HEK293 (cell line): Measurements from ENCODE around the gene PHF20.

Experiments used
- GLIS2 ChIP-seq: fragments of 450-650 bp; formaldehyde crosslinking; IDR thresholded peaks from 2 replicates; pipeline ENCODE4 v1.5.1; 2016; ENCODE audit warnings: missing biosample characterization, missing genetic modification characterization
- KLF16 ChIP-seq: fragments of 450-650 bp; formaldehyde crosslinking; IDR thresholded peaks from 2 replicates; pipeline ENCODE4 v1.5.1; 2017; ENCODE audit warnings: missing biosample characterization, missing genetic modification characterization
- PRDM1 ChIP-seq: fragments of 450-650 bp; formaldehyde crosslinking; IDR thresholded peaks from 2 replicates; pipeline ENCODE4; 2016; ENCODE audit warnings: missing biosample characterization, missing genetic modification characterization
- ZBTB20 ChIP-seq: fragments of 450-650 bp; formaldehyde crosslinking; IDR thresholded peaks from 2 replicates; pipeline ENCODE4 v1.5.1; 2016; ENCODE audit warnings: missing biosample characterization, missing genetic modification characterization
- ZNF146 ChIP-seq: fragments of 450-650 bp; formaldehyde crosslinking; IDR thresholded peaks from 2 replicates; pipeline ENCODE4 v1.5.1; 2016; ENCODE audit warnings: missing biosample characterization, missing genetic modification characterization
- ZNF366 ChIP-seq: fragments of 450-650 bp; formaldehyde crosslinking; conservative IDR thresholded peaks from 2 replicates; pipeline ENCODE4 v1.5.1; 2016; ENCODE audit warnings: missing biosample characterization, missing genetic modification characterization
- ZNF521 ChIP-seq: fragments of 450-650 bp; formaldehyde crosslinking; IDR thresholded peaks from 2 replicates; pipeline ENCODE4 v1.5.1; 2017; ENCODE audit warnings: missing biosample characterization, mild to moderate bottlenecking, missing genetic modification characterization
- ZNF530 ChIP-seq: fragments of 450-650 bp; formaldehyde crosslinking; IDR thresholded peaks from 2 replicates; pipeline ENCODE4 v1.5.1; 2016; ENCODE audit warnings: low read depth, missing biosample characterization, missing genetic modification characterization
- ZNF610 ChIP-seq: fragments of 450-650 bp; formaldehyde crosslinking; IDR thresholded peaks from 2 replicates; pipeline ENCODE4 v1.5.1; 2016; ENCODE audit warnings: missing biosample characterization, missing genetic modification characterization, borderline replicate concordance
- ZNF626 ChIP-seq: fragments of 450-650 bp; sonication (Bioruptor Pico); formaldehyde crosslinking; IDR thresholded peaks from 2 replicates; pipeline ENCODE4 v1.5.1; 2018; ENCODE audit warnings: missing biosample characterization, missing genetic modification characterization, inconsistent platforms
- ZNF792 ChIP-seq: fragments of 450-650 bp; formaldehyde crosslinking; IDR thresholded peaks from 2 replicates; pipeline ENCODE4 v1.5.1; 2016; ENCODE audit warnings: missing biosample characterization, missing genetic modification characterization
- ZXDB ChIP-seq: fragments of 450-650 bp; formaldehyde crosslinking; IDR thresholded peaks from 2 replicates; pipeline ENCODE4 v1.5.1; 2016; ENCODE audit warnings: missing biosample characterization, missing genetic modification characterization
- TF ChIP-seq, protein P1 (sequence below): fragments of 450-650 bp; formaldehyde crosslinking; conservative IDR thresholded peaks from 2 replicates; pipeline ENCODE4 v1.5.1; 2016; ENCODE audit warnings: low read depth, missing biosample characterization, missing genetic modification characterization
- TF ChIP-seq, protein P2 (sequence below): fragments of 450-650 bp; formaldehyde crosslinking; IDR thresholded peaks from 2 replicates; pipeline ENCODE4 v1.5.1; 2016; ENCODE audit warnings: missing biosample characterization, missing genetic modification characterization, borderline replicate concordance
- TF ChIP-seq, protein P3 (sequence below): fragments of 450-650 bp; formaldehyde crosslinking; IDR thresholded peaks from 2 replicates; pipeline ENCODE4 v1.5.1; 2016; ENCODE audit warnings: missing biosample characterization, missing genetic modification characterization
- TF ChIP-seq, protein P4 (sequence below): fragments of 450-650 bp; formaldehyde crosslinking; optimal IDR thresholded peaks from 2 replicates; pipeline ENCODE3; 2016; ENCODE audit warnings: missing biosample characterization, mild to moderate bottlenecking, missing genetic modification characterization
- TF ChIP-seq, protein P5 (sequence below): fragments of 450-650 bp; formaldehyde crosslinking; IDR thresholded peaks from 2 replicates; pipeline ENCODE4 v1.5.1; 2016; ENCODE audit warnings: missing biosample characterization, missing genetic modification characterization, borderline replicate concordance
- TF ChIP-seq, protein P6 (sequence below): fragments of 450-650 bp; formaldehyde crosslinking; IDR thresholded peaks from 2 replicates; pipeline ENCODE4 v1.5.1; 2016; ENCODE audit warnings: missing biosample characterization, missing genetic modification characterization
- TF ChIP-seq, protein P7 (sequence below): fragments of 450-650 bp; formaldehyde crosslinking; IDR thresholded peaks from 2 replicates; pipeline ENCODE4 v1.5.1; 2016; ENCODE audit warnings: missing biosample characterization, missing genetic modification characterization

PHF20 gene

DNA sequence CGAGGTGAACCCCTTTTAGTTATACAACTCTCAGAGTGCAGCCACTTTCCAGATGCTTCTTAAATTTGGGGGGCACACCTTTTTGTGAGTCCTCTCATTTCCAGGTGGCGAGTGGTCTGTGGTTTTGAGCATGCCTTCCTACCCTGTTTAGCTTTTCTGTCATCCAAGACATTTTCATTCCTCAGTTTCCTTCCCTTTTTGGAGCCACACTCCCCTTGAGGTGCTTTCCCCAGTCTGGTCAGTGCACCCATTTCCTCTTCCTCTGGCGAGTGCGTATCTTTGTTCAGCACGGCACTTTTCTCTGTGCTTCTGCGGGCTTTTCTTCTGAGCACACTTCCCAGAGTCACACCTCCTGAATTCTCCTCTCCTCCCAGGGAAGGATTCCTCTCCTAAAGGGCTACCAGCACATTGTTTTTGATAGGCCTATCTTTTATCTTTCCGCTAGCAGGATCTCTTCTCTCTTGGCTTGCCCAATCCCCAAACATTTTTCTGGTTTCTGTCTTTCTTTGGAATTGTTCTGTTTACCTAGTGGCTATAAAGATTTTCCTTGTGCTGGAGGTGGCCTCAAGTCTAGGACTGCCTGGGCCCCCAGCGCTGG, 1.4 kb downstream of the PHF20 start (continued):
- TF ChIP-seq, protein P1, sequence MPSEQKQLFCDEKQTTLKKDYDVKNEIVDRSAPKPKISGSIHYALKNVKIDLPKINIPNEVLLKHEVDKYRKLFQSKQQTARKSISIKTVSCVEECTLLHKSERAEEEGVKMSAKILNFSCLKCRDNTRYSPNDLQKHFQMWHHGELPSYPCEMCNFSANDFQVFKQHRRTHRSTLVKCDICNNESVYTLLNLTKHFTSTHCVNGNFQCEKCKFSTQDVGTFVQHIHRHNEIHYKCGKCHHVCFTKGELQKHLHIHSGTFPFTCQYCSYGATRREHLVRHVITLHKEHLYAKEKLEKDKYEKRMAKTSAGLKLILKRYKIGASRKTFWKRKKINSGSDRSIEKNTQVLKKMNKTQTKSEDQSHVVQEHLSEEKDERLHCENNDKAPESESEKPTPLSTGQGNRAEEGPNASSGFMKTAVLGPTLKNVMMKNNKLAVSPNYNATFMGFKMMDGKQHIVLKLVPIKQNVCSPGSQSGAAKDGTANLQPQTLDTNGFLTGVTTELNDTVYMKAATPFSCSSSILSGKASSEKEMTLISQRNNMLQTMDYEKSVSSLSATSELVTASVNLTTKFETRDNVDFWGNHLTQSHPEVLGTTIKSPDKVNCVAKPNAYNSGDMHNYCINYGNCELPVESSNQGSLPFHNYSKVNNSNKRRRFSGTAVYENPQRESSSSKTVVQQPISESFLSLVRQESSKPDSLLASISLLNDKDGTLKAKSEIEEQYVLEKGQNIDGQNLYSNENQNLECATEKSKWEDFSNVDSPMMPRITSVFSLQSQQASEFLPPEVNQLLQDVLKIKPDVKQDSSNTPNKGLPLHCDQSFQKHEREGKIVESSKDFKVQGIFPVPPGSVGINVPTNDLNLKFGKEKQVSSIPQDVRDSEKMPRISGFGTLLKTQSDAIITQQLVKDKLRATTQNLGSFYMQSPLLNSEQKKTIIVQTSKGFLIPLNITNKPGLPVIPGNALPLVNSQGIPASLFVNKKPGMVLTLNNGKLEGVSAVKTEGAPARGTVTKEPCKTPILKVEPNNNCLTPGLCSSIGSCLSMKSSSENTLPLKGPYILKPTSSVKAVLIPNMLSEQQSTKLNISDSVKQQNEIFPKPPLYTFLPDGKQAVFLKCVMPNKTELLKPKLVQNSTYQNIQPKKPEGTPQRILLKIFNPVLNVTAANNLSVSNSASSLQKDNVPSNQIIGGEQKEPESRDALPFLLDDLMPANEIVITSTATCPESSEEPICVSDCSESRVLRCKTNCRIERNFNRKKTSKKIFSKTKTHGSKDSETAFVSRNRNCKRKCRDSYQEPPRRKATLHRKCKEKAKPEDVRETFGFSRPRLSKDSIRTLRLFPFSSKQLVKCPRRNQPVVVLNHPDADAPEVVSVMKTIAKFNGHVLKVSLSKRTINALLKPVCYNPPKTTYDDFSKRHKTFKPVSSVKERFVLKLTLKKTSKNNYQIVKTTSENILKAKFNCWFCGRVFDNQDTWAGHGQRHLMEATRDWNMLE, result no peak
- TF ChIP-seq, protein P2, sequence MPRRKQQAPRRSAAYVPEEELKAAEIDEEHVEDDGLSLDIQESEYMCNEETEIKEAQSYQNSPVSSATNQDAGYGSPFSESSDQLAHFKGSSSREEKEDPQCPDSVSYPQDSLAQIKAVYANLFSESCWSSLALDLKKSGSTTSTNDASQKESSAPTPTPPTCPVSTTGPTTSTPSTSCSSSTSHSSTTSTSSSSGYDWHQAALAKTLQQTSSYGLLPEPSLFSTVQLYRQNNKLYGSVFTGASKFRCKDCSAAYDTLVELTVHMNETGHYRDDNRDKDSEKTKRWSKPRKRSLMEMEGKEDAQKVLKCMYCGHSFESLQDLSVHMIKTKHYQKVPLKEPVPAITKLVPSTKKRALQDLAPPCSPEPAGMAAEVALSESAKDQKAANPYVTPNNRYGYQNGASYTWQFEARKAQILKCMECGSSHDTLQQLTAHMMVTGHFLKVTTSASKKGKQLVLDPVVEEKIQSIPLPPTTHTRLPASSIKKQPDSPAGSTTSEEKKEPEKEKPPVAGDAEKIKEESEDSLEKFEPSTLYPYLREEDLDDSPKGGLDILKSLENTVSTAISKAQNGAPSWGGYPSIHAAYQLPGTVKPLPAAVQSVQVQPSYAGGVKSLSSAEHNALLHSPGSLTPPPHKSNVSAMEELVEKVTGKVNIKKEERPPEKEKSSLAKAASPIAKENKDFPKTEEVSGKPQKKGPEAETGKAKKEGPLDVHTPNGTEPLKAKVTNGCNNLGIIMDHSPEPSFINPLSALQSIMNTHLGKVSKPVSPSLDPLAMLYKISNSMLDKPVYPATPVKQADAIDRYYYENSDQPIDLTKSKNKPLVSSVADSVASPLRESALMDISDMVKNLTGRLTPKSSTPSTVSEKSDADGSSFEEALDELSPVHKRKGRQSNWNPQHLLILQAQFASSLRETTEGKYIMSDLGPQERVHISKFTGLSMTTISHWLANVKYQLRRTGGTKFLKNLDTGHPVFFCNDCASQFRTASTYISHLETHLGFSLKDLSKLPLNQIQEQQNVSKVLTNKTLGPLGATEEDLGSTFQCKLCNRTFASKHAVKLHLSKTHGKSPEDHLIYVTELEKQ (tag by site-specific recombination), result no peak
- TF ChIP-seq PRDM1 (peak; percentile 74), ZBTB20 (tag by site-specific recombination) (peak; percentile 22; the same call in 1 of the 2 replicates), ZNF146 (tag by site-specific recombination) (no peak), ZNF610 (no peak), KLF16 (tag by site-specific recombination) (no peak), ZNF521 (no peak), ZNF626 (tag by site-specific recombination) (no peak), ZNF366 (peak; percentile 57), ZXDB (tag by site-specific recombination) (no peak), GLIS2 (tag by site-specific recombination) (no peak), ZNF792 (tag by site-specific recombination) (no peak), ZNF530 (tag by site-specific recombination) (no peak)
- TF ChIP-seq, protein P3, sequence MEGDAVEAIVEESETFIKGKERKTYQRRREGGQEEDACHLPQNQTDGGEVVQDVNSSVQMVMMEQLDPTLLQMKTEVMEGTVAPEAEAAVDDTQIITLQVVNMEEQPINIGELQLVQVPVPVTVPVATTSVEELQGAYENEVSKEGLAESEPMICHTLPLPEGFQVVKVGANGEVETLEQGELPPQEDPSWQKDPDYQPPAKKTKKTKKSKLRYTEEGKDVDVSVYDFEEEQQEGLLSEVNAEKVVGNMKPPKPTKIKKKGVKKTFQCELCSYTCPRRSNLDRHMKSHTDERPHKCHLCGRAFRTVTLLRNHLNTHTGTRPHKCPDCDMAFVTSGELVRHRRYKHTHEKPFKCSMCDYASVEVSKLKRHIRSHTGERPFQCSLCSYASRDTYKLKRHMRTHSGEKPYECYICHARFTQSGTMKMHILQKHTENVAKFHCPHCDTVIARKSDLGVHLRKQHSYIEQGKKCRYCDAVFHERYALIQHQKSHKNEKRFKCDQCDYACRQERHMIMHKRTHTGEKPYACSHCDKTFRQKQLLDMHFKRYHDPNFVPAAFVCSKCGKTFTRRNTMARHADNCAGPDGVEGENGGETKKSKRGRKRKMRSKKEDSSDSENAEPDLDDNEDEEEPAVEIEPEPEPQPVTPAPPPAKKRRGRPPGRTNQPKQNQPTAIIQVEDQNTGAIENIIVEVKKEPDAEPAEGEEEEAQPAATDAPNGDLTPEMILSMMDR (tag by site-specific recombination), result no peak
- TF ChIP-seq, protein P4, sequence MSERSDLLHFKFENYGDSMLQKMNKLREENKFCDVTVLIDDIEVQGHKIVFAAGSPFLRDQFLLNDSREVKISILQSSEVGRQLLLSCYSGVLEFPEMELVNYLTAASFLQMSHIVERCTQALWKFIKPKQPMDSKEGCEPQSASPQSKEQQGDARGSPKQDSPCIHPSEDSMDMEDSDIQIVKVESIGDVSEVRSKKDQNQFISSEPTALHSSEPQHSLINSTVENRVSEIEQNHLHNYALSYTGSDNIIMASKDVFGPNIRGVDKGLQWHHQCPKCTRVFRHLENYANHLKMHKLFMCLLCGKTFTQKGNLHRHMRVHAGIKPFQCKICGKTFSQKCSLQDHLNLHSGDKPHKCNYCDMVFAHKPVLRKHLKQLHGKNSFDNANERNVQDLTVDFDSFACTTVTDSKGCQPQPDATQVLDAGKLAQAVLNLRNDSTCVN (tag by site-specific recombination), result no peak
- TF ChIP-seq, protein P5, sequence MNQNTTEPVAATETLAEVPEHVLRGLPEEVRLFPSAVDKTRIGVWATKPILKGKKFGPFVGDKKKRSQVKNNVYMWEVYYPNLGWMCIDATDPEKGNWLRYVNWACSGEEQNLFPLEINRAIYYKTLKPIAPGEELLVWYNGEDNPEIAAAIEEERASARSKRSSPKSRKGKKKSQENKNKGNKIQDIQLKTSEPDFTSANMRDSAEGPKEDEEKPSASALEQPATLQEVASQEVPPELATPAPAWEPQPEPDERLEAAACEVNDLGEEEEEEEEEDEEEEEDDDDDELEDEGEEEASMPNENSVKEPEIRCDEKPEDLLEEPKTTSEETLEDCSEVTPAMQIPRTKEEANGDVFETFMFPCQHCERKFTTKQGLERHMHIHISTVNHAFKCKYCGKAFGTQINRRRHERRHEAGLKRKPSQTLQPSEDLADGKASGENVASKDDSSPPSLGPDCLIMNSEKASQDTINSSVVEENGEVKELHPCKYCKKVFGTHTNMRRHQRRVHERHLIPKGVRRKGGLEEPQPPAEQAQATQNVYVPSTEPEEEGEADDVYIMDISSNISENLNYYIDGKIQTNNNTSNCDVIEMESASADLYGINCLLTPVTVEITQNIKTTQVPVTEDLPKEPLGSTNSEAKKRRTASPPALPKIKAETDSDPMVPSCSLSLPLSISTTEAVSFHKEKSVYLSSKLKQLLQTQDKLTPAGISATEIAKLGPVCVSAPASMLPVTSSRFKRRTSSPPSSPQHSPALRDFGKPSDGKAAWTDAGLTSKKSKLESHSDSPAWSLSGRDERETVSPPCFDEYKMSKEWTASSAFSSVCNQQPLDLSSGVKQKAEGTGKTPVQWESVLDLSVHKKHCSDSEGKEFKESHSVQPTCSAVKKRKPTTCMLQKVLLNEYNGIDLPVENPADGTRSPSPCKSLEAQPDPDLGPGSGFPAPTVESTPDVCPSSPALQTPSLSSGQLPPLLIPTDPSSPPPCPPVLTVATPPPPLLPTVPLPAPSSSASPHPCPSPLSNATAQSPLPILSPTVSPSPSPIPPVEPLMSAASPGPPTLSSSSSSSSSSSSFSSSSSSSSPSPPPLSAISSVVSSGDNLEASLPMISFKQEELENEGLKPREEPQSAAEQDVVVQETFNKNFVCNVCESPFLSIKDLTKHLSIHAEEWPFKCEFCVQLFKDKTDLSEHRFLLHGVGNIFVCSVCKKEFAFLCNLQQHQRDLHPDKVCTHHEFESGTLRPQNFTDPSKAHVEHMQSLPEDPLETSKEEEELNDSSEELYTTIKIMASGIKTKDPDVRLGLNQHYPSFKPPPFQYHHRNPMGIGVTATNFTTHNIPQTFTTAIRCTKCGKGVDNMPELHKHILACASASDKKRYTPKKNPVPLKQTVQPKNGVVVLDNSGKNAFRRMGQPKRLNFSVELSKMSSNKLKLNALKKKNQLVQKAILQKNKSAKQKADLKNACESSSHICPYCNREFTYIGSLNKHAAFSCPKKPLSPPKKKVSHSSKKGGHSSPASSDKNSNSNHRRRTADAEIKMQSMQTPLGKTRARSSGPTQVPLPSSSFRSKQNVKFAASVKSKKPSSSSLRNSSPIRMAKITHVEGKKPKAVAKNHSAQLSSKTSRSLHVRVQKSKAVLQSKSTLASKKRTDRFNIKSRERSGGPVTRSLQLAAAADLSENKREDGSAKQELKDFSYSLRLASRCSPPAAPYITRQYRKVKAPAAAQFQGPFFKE, result no peak
- TF ChIP-seq, protein P6, sequence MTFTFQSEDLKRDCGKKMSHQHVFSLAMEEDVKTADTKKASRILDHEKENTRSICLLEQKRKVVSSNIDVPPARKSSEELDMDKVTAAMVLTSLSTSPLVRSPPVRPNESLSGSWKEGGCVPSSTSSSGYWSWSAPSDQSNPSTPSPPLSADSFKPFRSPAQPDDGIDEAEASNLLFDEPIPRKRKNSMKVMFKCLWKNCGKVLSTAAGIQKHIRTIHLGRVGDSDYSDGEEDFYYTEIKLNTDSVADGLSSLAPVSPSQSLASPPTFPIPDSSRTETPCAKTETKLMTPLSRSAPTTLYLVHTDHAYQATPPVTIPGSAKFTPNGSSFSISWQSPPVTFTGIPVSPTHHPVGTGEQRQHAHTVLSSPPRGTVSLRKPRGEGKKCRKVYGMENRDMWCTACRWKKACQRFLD (tag by site-specific recombination), result no peak
- TF ChIP-seq, protein P7, sequence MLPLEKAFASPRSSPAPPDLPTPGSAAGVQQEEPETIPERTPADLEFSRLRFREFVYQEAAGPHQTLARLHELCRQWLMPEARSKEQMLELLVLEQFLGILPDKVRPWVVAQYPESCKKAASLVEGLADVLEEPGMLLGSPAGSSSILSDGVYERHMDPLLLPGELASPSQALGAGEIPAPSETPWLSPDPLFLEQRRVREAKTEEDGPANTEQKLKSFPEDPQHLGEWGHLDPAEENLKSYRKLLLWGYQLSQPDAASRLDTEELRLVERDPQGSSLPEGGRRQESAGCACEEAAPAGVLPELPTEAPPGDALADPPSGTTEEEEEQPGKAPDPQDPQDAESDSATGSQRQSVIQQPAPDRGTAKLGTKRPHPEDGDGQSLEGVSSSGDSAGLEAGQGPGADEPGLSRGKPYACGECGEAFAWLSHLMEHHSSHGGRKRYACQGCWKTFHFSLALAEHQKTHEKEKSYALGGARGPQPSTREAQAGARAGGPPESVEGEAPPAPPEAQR (tag by site-specific recombination), result no peak
